IMR-90 (cell line): ENCODE results near the gene ARFIP1.

ENCODE experiments used
- CEBPB ChIP-seq: IDR thresholded peaks from 2 replicates; pipeline ENCODE4 v1.6.1; 2012; ENCODE audit warnings: low read depth, low read length, improper control_type of control experiment
- FOS ChIP-seq: fragments of 150-350 bp; IDR thresholded peaks from 2 replicates; pipeline ENCODE4 v1.6.1; 2016; ENCODE audit warnings: low read depth, low read length
- MAFK ChIP-seq: IDR thresholded peaks from 2 replicates; pipeline ENCODE4 v1.6.1; 2012; ENCODE audit warnings: low read depth, low read length, improper control_type of control experiment
- MXI1 ChIP-seq: IDR thresholded peaks from 2 replicates; pipeline ENCODE4 v1.6.1; 2012; ENCODE audit warnings: low read depth, mild to moderate bottlenecking, low read length, moderate library complexity, borderline replicate concordance
- NFE2L2 ChIP-seq: fragments of 150-350 bp; IDR thresholded peaks from 2 replicates; pipeline ENCODE4 v1.6.1; 2016; ENCODE audit warnings: low read depth, mild to moderate bottlenecking, low read length
- POLR2A ChIP-seq: IDR thresholded peaks from 2 replicates; pipeline ENCODE4 v1.6.1; 2012; ENCODE audit warnings: mild to moderate bottlenecking, low read depth, low read length
- RAD21 ChIP-seq: IDR thresholded peaks from 2 replicates; pipeline ENCODE4 v1.6.1; 2012; ENCODE audit warnings: low read length, improper control_type of control experiment
- RFX5 ChIP-seq: IDR thresholded peaks from 2 replicates; pipeline ENCODE4 v1.8.0; 2012; ENCODE audit warnings: low read depth, mild to moderate bottlenecking, low read length, moderate library complexity
- SMC3 ChIP-seq: fragments of 150-350 bp; IDR thresholded peaks from 2 replicates; pipeline ENCODE4 v1.6.1; 2016; ENCODE audit warnings: low read depth, mild to moderate bottlenecking, antibody characterized with exemption, low read length, moderate library complexity
- TF ChIP-seq, protein P1 (sequence below): conservative IDR thresholded peaks from 2 replicates; pipeline ENCODE4 v1.5.1; 2012; ENCODE audit warnings: mild to moderate bottlenecking, low read depth, low read length, improper control_type of control experiment
- TF ChIP-seq, protein P2 (sequence below): fragments of 150-350 bp; IDR thresholded peaks from 2 replicates; pipeline ENCODE4 v1.6.1; 2017; ENCODE audit warnings: mild to moderate bottlenecking, antibody characterized with exemption, low read length, low read depth

DNA sequence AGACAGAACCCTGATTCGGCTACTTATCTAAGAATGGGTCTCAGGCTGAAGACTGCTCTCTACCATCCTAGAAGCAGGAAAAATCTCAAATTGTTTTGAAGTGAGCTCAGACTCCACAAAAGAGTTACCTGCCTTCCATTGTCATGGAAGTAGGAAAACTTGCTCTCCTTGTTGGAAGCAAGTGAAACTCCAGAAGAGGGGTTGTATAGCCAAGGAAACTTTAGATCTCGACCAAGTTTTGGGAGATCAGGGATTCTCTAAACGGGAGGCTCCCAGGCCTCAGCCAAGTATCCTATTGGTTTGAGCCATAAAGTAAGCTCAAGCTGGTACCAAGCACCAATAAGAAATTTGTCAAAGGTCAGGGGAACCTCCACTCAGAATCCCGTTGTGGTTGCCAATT lies 147.2 kb downstream of the ARFIP1 start:
- TF ChIP-seq, protein P1, sequence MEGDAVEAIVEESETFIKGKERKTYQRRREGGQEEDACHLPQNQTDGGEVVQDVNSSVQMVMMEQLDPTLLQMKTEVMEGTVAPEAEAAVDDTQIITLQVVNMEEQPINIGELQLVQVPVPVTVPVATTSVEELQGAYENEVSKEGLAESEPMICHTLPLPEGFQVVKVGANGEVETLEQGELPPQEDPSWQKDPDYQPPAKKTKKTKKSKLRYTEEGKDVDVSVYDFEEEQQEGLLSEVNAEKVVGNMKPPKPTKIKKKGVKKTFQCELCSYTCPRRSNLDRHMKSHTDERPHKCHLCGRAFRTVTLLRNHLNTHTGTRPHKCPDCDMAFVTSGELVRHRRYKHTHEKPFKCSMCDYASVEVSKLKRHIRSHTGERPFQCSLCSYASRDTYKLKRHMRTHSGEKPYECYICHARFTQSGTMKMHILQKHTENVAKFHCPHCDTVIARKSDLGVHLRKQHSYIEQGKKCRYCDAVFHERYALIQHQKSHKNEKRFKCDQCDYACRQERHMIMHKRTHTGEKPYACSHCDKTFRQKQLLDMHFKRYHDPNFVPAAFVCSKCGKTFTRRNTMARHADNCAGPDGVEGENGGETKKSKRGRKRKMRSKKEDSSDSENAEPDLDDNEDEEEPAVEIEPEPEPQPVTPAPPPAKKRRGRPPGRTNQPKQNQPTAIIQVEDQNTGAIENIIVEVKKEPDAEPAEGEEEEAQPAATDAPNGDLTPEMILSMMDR, result no peak
- TF ChIP-seq POLR2A (no peak), SMC3 (no peak), MXI1 (no peak), RFX5 (no peak), CEBPB (no peak), RAD21 (no peak), FOS (no peak), MAFK (no peak), NFE2L2 (no peak)
- TF ChIP-seq, protein P2, sequence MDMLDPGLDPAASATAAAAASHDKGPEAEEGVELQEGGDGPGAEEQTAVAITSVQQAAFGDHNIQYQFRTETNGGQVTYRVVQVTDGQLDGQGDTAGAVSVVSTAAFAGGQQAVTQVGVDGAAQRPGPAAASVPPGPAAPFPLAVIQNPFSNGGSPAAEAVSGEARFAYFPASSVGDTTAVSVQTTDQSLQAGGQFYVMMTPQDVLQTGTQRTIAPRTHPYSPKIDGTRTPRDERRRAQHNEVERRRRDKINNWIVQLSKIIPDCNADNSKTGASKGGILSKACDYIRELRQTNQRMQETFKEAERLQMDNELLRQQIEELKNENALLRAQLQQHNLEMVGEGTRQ, result no peak
